Activated CD8-positive, alpha-beta T cell treated with anti-CD3 and anti-CD28 coated beads, Interleukin-2, amount 10 ng/mL, durations not matched to agents 7 days and 5 days (primary cell): Measurements from ENCODE around the gene NAGA. TPM values are rescaled to one million over a fixed set of nuclear protein-coding genes. Genes with fewer than 3 reads are reported as not detected.

ENCODE experiments used
- total RNA-seq, 2 experiments: library from RNA; stranded (reverse); gene quantifications; one replicate each; pipeline ENCODE4 v1.2.3, GENCODE V29; 2021

Gene NAGA
- total RNA-seq, 2 experiments from 2014 or later, result 17.1 to 18.1 TPM

Other genes with a start within 250 kb of the NAGA start
- gene SREBF2, start 237.7 kb downstream of the NAGA start, total RNA-seq, result 10 to 100 TPM; 93.0 to 93.7 TPM
- gene SHISA8, start 155.7 kb downstream of the NAGA start, total RNA-seq, result not detected
- 1 to 10 TPM; 1.2 to 1.6 TPM for gene TNFRSF13C, start 144.0 kb downstream of the NAGA start, total RNA-seq
- gene CENPM, start 123.7 kb downstream of the NAGA start, total RNA-seq, result 10 to 100 TPM; 83.6 to 83.8 TPM
- under 1 TPM; 0.21 to 0.37 TPM for gene SEPTIN3, start 101.4 kb downstream of the NAGA start, total RNA-seq
- gene WBP2NL, start 72.0 kb downstream of the NAGA start, total RNA-seq, result 1 to 10 TPM; 1.1 to 1.3 TPM
- gene PHETA2, start 3.4 kb upstream of the NAGA start, total RNA-seq, result 1 to 10 TPM; 1.6 to 1.9 TPM
- gene SMDT1, start 8.9 kb upstream of the NAGA start, total RNA-seq, result 10 to 100 TPM; 77.2 to 78.2 TPM
- gene NDUFA6, start 20.0 kb upstream of the NAGA start, total RNA-seq, result 100 to 1,000 TPM in 1 of 2 experiments, 10 to 100 TPM in 1; 90.7 to 102 TPM
- gene CYP2D6, start 60.0 kb upstream of the NAGA start, total RNA-seq, result 1 to 10 TPM; 2.9 to 3.6 TPM
- gene TCF20, start 199.8 kb upstream of the NAGA start, total RNA-seq, result 10 to 100 TPM; 75.9 to 80.5 TPM